SK-N-SH (cell line): ENCODE measurements around the gene DXO.

Experiments used
- CTCF ChIP-seq: fragments of 200-600 bp; sonication (generic); IDR thresholded peaks from 2 replicates; pipeline ENCODE4 v1.6.1; 2017; ENCODE audit warnings: antibody characterized with exemption, mild to moderate bottlenecking, moderate library complexity
- EP300 ChIP-seq, 2 experiments: IDR thresholded peaks; 2 replicates each; pipeline versions ENCODE4 v1.4.0 to v1.6.1; 2012; ENCODE audit warnings: borderline replicate concordance in 1 of 2, low read depth in 1 of 2, low read length in 1 of 2
- JUND ChIP-seq: IDR thresholded peaks from 2 replicates; pipeline ENCODE4 v1.4.0; 2012
- MEF2A ChIP-seq: IDR thresholded peaks from 2 replicates; pipeline ENCODE4 v1.4.0; 2012; ENCODE audit warnings: low read depth, borderline replicate concordance
- PBX3 ChIP-seq: IDR thresholded peaks from 2 replicates; pipeline ENCODE4; 2012
- SIN3A ChIP-seq: IDR thresholded peaks from 2 replicates; pipeline ENCODE4 v1.6.1; 2012; ENCODE audit warnings: low read depth, mild to moderate bottlenecking, low read length, moderate library complexity, borderline replicate concordance

DNA sequence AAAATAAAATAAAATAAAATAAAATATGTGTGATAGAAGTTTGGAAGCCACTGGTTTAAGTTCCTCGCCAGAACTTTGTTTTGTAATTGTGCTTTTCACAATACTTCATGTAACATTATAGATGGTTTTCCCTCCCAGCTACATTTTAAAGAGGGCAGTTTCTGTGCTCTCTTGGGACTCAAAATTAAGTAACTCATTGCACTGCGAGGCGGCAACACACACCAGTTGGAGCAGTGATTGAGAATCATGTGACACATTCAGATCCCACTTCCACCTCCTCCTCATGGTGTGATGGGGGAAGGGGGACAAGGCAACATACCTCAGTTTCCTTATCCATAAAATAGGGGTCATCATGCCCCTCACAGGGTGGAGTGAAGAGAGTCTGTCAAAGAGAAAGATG is 36.9 kb downstream of the DXO start:
- TF ChIP-seq CTCF = no peak
- no peak for TF ChIP-seq MEF2A
- no peak for TF ChIP-seq PBX3
- no peak for TF ChIP-seq JUND
- no peak for TF ChIP-seq EP300 (IDR thresholded peaks at IDR 0.05; ENCODE audit: borderline replicate concordance in 1 of 2, low read depth in 1 of 2, low read length in 1 of 2)
- TF ChIP-seq SIN3A = no peak
